Embryonic facial prominence (tissue), 1 donor: ENCODE results near the gene CDC73.
"Not testable (repeated sequence)": the region's sequence is repeated elsewhere in the genome, so short reads cannot be mapped to it uniquely, and the experiment has no call there.

Source experiments
- DNase-seq: peaks from one replicate; pipeline ENCODE4 v3.0.0-alpha.2; 2016; ENCODE audit errors: extremely low spot score

CDC73 gene

DNA sequence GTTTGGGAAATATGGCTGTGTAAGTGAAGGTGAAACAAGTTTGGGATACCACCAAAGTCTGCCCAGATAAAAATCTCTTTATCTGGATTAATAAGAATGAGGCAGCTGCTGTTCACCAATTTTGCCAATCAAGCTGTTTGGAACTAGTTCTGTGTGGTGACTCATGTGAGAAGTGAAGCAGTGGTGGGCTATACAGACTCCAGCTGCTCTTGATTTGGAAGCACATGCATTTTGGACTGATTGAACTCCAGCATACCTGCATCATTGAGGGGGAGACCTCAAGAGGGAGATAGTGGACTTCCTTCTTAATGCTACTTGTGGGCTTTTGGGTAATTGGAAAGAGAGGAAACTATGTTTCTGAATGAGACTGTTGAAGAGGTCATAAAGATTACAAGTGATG, 163.8 kb downstream of the CDC73 start:
- no peak for DNase-seq

DNA sequence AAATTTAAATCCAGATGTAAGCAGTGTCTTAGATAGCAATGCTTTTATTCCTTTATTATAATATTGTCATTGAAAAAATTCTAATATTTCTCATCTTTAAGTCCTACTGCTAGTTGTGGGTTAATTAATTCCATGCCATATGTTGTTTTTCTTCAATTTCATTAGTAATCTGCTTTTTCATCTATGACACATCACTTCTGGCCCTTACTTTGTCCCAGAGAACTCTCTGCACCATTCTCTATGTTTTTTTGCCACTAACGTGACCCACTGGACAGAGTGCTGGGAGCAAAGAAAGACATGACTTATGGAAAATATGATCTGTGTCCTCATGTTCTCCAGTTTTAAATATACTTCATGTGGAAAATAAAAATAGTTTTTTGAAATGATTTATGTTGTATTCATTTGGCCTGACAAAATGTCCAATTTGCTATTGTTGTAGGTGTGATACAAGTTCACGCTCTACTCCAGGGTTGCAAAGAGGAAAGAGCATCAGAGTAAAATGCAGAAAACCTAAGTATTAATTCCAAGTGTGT, 166.8 kb downstream of the CDC73 start:
- DNase-seq = not testable (repeated sequence)

DNA sequence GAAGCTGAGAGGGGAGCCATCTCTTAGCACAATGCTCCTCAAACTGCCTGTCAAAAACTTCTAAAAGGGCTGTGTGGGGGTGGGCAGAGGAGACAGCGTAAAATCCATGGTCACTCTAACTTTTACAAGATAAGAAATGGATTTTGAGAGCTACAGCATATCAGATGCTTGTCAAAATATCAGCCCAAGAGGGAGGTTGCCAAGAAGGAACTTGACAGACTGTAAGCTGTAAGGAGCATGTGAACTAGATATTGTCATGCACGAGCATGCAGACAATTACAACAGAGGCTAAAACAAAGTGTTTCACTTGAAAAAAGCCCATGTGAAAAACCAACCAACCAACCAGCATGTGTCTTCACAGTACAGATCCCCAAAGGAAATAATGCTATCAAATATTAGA, 171.9 kb downstream of the CDC73 start:
- DNase-seq = no peak

DNA sequence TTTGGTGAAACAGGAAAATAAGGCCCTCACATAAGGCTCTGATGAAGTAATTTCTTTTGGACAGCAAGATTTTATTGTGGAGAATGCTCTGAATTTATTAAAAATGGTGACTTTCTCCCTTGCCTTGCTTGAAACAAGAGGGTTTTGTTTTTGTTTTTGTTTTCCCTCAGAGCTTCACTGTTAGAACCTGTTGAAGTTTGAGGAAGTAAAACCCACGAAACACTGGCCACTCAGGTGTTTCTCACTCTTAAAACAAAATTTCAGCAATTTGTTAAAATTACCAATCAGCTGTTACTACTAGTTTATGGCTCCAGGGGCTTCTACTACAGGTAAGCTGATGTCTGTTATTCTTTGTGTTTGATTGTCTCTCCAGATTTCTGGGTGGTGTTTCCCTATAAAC, 177.2 kb downstream of the CDC73 start:
- DNase-seq = no peak

DNA sequence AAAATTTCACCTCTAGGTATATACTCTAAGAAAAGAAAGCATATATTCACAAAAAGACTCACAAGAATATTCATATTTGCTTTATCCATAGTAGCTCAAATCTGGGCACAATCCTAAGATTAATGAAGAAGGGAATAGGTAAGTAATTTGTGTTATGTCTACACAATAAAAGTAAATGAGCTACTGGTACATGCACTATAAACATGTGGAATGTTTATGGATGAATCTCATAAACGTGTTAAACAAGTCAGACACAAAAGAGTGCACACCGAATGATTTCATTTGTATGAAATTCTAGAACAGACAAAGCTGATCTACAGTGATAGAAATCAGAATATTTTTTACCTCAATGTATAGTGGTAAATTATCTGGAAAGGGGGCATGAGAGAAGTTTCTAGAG, 179.9 kb downstream of the CDC73 start:
- no peak for DNase-seq

DNA sequence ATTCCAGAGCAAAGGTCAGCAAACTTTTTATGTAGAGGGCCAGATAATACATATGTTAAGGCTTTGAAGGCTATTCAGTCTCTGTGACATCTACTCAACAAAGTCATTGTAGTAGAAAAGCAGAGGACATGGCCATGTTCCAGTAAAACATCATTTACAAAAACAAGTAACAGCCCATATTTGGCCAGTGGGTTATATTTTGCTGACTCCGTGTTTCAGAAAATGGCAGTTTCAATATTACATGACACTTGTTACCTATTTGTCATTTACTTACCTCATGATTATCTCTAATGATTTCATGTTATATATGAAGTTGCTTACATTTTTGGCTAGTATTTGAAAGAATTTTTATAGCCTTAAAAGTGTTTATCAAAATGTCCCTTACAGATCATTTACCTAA, 182.0 kb downstream of the CDC73 start:
- DNase-seq = no peak
